GM12873 (cell line): ENCODE results near the gene SPI1.
A peak's percentile ranks its signal among the peaks of the same experiment; 100 is the strongest.

ENCODE experiments used
- TF ChIP-seq, protein P1 (sequence below): IDR thresholded peaks from 2 replicates; pipeline ENCODE4 v1.5.1; 2012; ENCODE audit warnings: low read depth, mild to moderate bottlenecking, moderate library complexity, low read length, control low read depth; ENCODE audit not compliant: insufficient read depth; ENCODE audit errors: missing control alignments

SPI1 gene

DNA sequence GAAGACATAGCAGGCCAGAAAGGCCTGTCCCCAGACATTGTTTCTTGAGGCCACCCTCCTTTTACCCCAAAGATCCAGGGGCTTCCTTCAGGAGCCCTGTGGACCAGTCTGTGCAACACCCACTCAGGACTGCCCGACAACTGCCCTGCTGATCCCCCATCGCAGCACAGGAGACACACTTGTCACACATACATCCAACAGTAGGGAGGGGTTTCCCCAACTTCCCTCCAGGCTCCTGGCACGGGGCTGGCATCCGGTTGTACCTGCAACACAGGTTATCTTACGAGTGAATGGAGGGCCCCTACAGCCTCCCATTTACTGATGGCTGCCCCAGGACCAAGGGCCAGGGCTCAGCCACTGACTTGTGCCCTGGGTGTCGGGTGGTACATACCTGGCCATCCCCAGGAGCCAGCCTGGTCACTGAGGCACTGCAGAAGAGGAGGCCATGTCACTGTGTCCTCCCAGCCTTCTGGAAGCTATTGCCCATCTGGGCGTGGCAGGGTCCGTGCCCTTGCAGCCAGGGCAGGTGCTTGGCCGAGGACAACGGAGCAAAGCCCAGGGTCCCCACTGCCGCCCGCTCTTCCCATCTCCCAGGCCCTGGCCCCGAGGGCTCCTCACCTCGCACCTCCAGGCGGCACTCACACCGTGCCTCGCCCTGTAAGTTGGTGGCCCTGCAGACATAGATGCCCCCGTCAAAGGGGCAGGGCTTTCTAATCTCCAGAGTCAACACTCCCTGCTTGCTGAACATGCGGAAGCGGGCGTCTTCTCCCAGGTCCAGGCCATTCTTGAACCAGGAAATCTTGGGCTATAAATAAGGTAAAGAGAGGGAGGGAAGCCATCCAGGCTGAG, 46.7 kb downstream of the SPI1 start:
- TF ChIP-seq, protein P1, sequence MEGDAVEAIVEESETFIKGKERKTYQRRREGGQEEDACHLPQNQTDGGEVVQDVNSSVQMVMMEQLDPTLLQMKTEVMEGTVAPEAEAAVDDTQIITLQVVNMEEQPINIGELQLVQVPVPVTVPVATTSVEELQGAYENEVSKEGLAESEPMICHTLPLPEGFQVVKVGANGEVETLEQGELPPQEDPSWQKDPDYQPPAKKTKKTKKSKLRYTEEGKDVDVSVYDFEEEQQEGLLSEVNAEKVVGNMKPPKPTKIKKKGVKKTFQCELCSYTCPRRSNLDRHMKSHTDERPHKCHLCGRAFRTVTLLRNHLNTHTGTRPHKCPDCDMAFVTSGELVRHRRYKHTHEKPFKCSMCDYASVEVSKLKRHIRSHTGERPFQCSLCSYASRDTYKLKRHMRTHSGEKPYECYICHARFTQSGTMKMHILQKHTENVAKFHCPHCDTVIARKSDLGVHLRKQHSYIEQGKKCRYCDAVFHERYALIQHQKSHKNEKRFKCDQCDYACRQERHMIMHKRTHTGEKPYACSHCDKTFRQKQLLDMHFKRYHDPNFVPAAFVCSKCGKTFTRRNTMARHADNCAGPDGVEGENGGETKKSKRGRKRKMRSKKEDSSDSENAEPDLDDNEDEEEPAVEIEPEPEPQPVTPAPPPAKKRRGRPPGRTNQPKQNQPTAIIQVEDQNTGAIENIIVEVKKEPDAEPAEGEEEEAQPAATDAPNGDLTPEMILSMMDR = no peak

DNA sequence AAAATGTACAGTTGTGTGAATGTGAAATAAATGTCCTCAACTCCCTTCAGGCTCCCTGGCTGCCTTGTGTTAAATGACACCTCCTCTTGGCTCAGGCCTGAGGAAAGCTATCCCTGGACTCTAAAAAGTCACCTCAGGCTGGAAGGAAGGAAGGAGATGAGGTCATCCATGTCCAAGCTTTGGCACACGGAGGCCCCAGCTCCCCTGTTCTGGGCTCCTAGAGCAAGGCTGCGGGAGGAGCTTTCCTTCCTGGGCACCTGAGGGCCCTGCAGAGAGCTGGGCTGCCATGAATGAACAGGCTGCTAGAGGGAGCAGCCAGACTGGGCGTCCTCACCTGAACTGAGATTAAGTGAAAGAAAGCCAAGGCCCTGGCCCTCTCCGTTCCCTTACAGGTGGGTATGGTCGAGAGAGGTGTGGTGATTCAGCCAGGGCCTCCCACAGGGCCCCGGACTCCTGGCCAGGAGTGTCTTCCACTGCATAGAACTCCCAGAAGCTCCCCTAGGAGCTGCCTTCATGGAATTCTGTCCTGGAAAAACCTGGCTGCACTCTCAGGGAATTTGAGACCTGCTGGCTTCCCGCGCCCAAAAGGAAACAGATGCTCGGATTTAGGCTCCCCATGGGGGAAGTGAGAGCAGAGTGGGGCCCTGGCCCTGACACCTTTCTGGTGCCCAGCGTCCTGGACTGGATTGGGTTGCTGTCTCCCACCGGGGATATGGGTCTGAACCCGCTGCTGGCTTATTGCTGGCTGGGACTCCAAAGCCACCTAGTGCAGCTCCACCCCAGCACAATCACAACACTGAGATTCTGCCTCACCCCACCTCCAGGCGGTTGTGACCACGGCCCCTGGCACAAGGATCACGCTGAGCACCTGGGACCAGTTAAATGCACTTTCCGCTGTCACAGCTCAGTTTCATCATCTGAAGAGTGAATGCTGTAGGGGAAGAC, 48.1 kb downstream of the SPI1 start:
- TF ChIP-seq, protein P1 = no peak

DNA sequence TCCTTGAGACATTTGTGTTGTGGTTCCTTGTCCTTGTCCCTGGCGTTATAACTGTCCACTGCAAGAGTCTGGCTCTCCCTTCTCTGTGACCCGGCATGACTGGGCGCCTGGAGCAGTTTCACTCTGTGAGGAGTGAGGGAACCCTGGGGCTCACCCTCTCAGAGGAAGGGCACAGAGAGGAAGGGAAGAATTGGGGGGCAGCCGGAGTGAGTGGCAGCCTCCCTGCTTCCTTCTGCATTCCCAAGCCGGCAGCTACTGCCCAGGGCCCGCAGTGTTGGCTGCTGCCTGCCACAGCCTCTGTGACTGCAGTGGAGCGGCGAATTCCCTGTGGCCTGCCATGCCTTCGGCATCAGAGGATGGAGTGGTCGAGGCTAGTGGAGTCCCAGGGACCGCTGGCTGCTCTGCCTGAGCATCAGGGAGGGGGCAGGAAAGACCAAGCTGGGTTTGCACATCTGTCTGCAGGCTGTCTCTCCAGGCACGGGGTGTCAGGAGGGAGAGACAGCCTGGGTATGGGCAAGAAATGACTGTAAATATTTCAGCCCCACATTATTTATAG, 48.8 kb downstream of the SPI1 start:
- TF ChIP-seq, protein P1 = no peak

DNA sequence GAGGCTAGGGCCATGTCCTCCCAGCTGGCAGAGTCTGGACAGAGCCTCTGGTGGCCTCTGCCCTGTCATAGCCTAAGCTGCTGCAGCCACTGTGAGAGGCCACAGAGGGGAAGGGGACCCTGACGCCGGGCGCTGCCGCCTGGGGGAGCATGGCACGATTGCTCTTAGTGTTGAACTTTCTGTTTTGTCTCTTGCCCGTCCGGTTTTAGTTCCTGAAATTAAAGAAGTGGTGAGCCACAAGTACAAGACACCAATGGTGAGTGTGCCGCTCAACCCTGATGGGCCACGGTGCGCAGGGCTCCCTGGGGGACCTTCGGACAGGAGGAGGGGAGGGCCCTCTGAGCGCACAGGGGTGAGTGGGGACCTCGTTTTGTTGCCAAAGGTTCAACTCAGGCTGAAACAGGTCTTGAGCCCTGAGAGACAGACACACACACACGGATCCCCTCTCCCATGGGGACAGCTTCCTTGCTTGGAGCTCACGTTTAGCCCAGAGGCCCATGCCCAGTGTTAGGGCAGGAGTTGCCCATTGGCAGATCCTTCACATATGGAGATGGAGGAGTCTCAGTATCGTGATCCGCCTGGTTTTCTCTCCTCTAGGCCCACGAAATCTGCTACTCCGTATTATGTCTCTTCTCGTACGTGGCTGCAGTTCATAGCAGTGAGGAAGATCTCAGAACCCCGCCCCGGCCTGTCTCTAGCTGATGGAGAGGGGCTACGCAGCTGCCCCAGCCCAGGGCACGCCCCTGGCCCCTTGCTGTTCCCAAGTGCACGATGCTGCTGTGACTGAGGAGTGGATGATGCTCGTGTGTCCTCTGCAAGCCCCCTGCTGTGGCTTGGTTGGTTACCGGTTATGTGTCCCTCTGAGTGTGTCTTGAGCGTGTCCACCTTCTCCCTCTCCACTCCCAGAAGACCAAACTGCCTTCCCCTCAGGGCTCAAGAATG, 49.6 kb downstream of the SPI1 start:
- TF ChIP-seq, protein P1 = peak; percentile 36

DNA sequence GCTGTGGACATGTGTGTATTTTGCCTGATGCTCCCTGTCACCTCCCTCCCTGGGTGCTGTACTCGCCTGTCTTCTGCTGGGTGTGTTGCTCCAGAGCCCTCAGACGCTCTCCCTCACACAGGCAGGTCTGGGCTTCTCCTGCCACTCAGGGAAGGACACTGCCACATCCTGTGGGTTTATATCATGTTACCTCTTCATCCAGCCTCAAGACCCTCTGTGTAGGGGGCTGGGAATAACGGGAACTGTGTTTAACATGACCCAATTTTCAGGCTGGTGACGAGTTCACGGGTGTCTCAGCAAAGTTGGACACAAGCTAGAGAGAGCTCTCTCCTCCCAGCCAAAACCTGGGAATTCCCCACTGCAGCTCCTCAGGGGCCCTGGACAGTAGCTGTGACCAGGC, 50.4 kb downstream of the SPI1 start:
- TF ChIP-seq, protein P1 = no peak

DNA sequence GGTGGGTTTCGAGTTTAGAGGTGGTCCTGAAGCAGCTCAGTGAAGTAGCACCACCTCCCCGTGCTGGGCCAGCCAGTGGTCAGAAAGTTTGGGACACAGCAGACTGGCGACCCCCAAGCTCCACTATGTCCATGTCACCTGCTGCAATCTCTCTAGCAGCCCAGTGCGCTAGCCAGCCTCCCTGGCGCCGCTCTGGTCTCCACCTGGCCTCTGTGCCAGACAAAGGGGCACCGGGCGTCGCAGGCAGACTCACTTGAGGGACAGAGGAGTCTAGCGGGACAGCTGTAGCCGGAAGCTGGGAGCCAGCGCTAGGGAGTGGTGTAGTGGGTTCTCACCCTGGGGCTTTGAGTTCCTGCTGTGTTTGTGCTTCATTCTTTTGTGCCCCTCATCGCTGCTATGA, 51.3 kb downstream of the SPI1 start:
- TF ChIP-seq, protein P1 = no peak
